ENCODE measurements around the gene CAPZB. TPM values are rescaled to one million over a fixed set of nuclear protein-coding genes. Genes with fewer than 3 reads are reported as not detected.

The CAPZB gene
- total and polyA plus RNA-seq, 5 experiments from 2014 or later: 268 to 592 (median 475) TPM

DNA sequence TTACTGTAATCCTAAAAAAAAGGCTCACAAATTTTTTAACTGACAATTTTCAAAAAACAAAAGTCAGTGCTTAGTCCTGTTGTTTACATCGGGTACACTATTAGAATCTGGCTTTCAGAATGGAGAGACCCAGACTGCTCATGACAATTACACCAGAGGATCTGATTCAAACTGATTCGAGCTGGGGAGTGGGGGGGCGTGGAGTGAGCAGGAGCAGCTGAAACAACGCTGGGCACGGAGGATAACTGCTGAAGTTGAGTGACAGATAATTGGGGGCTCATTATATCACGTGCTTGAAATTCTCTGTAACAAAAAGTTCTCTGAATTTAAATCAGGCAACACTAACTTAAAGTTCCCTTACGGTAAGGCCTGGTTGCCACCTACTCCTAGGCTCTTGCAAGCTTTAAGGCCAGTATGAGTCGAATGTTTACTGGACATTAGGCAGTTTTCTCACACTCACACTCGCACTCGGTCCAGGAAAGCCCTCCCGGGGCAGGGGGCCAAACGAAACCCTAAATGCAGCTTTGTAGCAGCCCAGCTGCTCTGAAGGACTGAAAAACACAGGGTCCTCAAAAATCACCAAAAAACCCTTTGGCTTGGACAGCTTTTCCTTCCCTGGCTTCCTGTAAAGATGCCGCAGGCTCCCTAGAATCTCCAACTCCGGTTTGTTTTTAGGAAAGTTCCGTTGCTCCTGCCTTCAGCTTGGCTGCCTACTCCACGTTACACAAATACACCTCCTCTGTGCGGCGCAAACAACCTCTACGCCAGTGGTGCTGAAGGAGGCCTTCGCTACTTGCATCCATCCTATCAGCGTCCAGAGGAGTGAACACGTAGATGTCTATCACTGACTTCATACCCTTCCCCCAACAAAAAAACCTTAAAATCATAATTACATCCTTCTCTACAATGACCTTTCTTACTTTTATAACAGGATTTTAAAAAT, 42.9 kb downstream of the CAPZB start:
- H3K27me3 Mint-ChIP-seq: no peaks in the 10 kb centered on the region
- H3K9me3 Mint-ChIP-seq: no peaks in the 10 kb centered on the region
- H3K36me3 Mint-ChIP-seq: peaks cover 0 to 41% (median 0%) of the 10 kb centered on the region in 3 donors
- H3K27ac Mint-ChIP-seq: peak overlapping the region; percentile 70 to 92 (median 84)
- peaks cover 57 to 95% (median 92%) of the 10 kb centered on the region in 4 donors for H3K4me1 Mint-ChIP-seq
- DNase-seq (no peak), ATAC-seq (no peak)
- POLR2A ChIA-PET: interaction anchor here (0.6 to 2.7 kb wide), 10 partner anchors 21 to 207 kb away, joined by 3 to 9 read pairs (median 6); partner anchors contain the start of gene CAPZB
- peak overlapping the region in 2 of 10 donors; percentile 18 to 69 for H3K4me3 Mint-ChIP-seq

DNA sequence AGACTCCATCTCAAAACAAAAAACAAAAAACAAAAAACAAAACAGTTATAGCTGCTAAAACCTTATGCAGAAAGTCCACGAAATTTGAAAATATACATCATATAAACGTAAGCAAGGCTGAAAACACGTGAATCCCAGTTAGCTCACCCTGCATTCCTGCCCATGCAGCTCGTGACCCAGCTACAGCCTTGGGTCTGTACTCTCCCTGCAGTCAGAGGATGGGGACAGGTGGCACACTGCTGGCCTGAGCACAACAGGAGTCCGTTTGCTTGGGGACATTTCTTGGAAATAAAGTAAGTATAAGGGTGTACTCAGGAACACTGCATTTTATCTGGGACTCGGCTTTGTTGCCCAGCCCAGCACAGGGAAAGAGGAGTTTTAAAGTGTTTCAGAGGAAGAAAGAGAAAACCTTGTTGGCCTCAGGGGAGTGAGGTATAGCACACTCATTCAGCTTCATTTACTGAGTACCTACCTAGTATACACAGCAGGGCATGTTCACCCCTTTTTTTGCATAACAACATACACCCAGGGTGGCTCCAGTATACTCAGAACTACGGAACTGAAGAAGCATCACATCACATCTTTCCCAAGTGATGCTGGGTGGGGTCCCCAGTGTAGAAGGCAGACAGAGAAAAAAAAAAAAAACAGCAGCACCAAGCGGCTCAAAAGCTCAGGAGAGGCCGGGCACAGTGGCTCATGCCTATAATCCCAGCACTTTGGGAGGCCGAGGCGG, 44.1 kb downstream of the CAPZB start:
- POLR2A ChIA-PET: interaction anchor here (0.6 to 2.2 kb wide), 10 partner anchors 7 to 210 kb away, joined by 3 to 13 read pairs (median 4); no protein-coding TSS in a partner anchor
- ATAC-seq (no peak), DNase-seq (peak in 1 of 10 donors; percentile 15)
- peaks cover 0 to 48% (median 0%) of the 10 kb centered on the region in 3 donors for H3K36me3 Mint-ChIP-seq
- no peaks in the 10 kb centered on the region for H3K27me3 Mint-ChIP-seq
- peak overlapping the region; percentile 20 to 93 (median 82) for H3K27ac Mint-ChIP-seq
- peaks cover 61 to 95% (median 94%) of the 10 kb centered on the region in 4 donors for H3K4me1 Mint-ChIP-seq
- H3K9me3 Mint-ChIP-seq: no peaks in the 10 kb centered on the region
- H3K4me3 Mint-ChIP-seq: peak overlapping the region in 6 of 10 donors; percentile 6 to 65 (median 32)

DNA sequence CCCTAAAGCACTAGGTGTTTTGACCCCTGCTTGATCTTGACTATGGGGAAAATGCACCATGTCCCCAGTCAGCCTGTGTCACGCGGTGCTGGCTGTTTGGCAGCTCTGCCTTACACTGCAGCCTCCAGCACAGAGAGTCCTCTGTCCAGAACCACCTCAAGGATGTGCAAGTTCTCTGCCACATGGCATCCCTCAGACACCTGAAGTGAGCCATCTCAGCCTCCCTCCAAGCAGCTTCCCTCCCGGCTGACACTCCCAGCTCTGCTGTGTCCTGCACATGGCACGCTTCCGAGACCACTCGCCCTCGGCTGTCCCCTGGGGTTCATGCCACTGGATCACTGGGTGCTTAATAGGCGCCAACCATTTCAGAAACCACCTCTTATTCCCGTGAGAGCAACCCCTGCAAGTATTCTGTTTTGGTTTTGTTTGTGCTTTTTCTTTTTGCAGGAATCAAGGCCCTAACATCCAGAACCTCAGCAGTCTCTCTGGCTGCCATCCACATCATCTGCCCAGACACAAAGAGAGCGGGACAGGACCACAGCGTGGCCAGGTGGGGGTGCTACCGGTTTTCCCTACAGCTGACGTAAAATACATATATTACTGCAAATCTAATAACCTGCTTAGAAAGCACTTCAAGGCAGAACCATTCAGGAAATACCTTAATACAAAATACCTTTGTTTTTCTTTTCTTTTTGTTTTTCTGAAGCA, 45.7 kb downstream of the CAPZB start:
- Mint-ChIP-seq H3K4me3 (peak overlapping the region in 9 of 10 donors; percentile 8 to 73 (median 56)), H3K27me3 (no peaks in the 10 kb centered on the region), H3K36me3 (peaks cover 0 to 50% (median 0%) of the 10 kb centered on the region in 3 donors), H3K4me1 (peaks cover 53 to 94% (median 93%) of the 10 kb centered on the region in 4 donors), H3K9me3 (no peaks in the 10 kb centered on the region), H3K27ac (peak overlapping the region; percentile 68 to 93 (median 88))
- ATAC-seq (peak; percentile 78 to 82), DNase-seq (peak; percentile 33 to 80 (median 50))
- POLR2A ChIA-PET: interaction anchor here (0.6 to 2.3 kb wide), 5 partner anchors 9 to 143 kb away, joined by 3 to 13 read pairs (median 4); no protein-coding TSS in a partner anchor

- ATAC-seq (peak in 1 of 2 donors; percentile 31), DNase-seq (no peak)
- Mint-ChIP-seq H3K27ac (peak overlapping the region; percentile 23 to 93 (median 84)), H3K4me3 (peak overlapping the region in 3 of 10 donors; percentile 7 to 50 (median 28)), H3K9me3 (no peaks in the 10 kb centered on the region), H3K4me1 (peaks cover 51 to 93% (median 91%) of the 10 kb centered on the region in 4 donors), H3K27me3 (no peaks in the 10 kb centered on the region), H3K36me3 (peaks cover 0 to 46% (median 0%) of the 10 kb centered on the region in 3 donors)
- POLR2A ChIA-PET: interaction anchor here (0.6 to 2.3 kb wide), 4 partner anchors 45 to 149 kb away, joined by 3 to 7 read pairs (median 4); no protein-coding TSS in a partner anchor
Observed at GRCh38 chr1:19438516-19439195, 46.7 kb downstream of the CAPZB start.

DNA sequence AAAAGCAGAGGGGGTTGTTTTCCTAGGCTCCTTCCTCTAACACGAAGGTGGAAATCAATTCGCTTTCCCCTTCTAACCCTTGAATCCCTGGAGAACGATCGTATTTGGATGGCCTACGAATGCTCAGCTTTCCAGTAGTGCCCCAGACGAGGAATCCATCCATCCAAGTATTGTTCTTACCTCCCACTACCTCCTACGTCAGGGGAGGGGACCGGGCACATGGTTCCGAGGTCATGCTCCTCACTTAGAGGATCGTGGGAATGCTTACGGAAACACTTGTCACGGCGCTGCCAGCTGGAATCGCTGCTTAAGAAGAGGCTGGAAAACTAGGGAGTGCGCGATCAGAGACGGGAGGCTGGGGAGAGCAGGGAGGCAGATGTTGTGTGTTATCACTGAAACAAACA, 47.4 kb downstream of the CAPZB start:
- Mint-ChIP-seq H3K4me3 (peak overlapping the region in 3 of 10 donors; percentile 14 to 30 (median 30)), H3K4me1 (peaks cover 57 to 95% (median 94%) of the 10 kb centered on the region in 4 donors), H3K36me3 (peaks cover 0 to 51% (median 0%) of the 10 kb centered on the region in 3 donors), H3K9me3 (no peaks in the 10 kb centered on the region), H3K27ac (peak overlapping the region; percentile 23 to 92 (median 80)), H3K27me3 (no peaks in the 10 kb centered on the region)
- POLR2A ChIA-PET: interaction anchor here (1.1 to 2.3 kb wide), 2 partner anchors 42 to 144 kb away, joined by 3 to 7 read pairs; no protein-coding TSS in a partner anchor
- no peak for DNase-seq
- ATAC-seq: no peak

DNA sequence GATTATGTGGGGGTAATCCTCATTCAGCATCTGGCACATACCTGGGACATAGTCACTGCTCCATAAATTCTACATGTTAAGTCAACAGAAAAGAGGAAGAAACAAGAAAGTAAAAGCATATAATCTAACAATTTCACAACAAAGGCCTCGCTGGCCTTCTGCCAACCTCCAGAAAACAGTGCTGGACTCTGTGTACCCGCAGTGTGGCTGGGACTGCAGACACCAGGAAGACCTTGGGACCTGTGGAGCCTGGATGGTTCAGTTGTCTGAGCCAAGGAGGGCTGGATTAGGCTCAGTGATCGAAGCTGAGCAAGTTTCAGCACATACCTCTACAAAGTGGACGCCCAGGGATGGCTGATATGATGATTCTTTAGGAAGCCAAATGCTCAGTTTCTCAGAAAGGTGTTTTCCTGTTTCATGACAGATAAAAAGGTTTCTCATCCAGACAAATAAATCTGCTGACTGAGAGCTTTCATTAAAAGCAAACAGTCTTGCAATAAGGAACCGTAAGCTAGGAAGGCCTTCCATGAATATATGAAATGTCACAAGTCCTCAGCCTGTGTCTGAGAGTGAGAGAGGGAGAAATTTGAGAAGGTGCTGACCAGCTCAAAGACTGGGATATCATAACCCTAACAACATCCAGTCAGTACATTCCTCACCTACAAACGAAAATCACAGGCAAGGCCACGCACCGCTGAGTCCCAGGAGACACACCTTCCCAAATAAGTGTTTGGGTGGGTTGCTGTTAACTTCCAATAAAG, 48.4 kb downstream of the CAPZB start:
- peaks cover 0 to 52% (median 0%) of the 10 kb centered on the region in 3 donors for H3K36me3 Mint-ChIP-seq
- DNase-seq (peak in 1 of 10 donors; percentile 27), ATAC-seq (no peak)
- POLR2A ChIA-PET: interaction anchor here (1.1 kb wide), 1 partner anchor 43 kb away, joined by 3 read pairs; no protein-coding TSS in a partner anchor
- H3K4me1 Mint-ChIP-seq: peaks cover 55 to 93% (median 92%) of the 10 kb centered on the region in 4 donors
- H3K27ac Mint-ChIP-seq: peak overlapping the region; percentile 23 to 92 (median 80)
- H3K27me3 Mint-ChIP-seq: no peaks in the 10 kb centered on the region
- no peaks in the 10 kb centered on the region for H3K9me3 Mint-ChIP-seq
- H3K4me3 Mint-ChIP-seq: peak overlapping the region in 8 of 10 donors; percentile 5 to 57 (median 32)

DNA sequence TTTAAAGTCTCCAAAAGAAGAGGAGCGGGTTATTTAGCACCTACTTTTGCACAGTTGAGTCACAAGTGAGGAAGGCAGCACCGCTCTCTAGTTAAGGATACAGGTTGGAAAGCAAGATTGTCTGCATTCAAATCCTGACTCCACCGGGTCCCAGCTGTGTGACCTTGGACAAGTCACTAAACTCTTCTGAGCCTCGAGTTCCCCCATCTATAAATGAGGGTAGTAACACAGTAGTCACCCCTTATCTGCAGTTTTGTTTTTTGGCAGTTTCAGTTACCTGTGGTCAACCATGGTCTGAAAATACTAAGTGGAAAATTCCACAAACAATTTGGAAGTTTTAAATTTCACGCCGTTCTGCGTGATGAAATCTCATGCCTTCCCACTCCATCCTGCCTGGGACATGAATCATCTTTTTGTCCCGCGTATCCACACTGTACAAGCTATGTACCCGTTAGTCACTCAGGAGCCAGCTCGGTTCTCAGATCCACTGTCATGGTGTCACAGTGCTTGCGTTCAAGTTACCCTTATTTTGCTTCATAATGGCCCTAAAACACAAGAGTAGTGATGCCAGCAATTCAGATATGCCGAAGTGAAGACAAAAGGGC, 49.4 kb downstream of the CAPZB start:
- POLR2A ChIA-PET: interaction anchor here (0.6 kb wide), 1 partner anchor 27 kb away, joined by 3 read pairs; no protein-coding TSS in a partner anchor
- Mint-ChIP-seq H3K27me3 (no peaks in the 10 kb centered on the region), H3K4me1 (peaks cover 51 to 94% (median 89%) of the 10 kb centered on the region in 4 donors), H3K4me3 (peak overlapping the region in 7 of 10 donors; percentile 26 to 44 (median 30)), H3K36me3 (peaks cover 0 to 55% (median 0%) of the 10 kb centered on the region in 3 donors), H3K9me3 (no peaks in the 10 kb centered on the region), H3K27ac (peak overlapping the region; percentile 19 to 92 (median 81))
- DNase-seq: peak in 1 of 10 donors; percentile 19
- ATAC-seq: no peak

- ATAC-seq (no peak), DNase-seq (peak in 1 of 10 donors; percentile 21)
- no peaks in the 10 kb centered on the region for H3K27me3 Mint-ChIP-seq
- H3K4me1 Mint-ChIP-seq: peaks cover 56 to 94% (median 89%) of the 10 kb centered on the region in 4 donors
- no peaks in the 10 kb centered on the region for H3K9me3 Mint-ChIP-seq
- peak overlapping the region; percentile 23 to 92 (median 81) for H3K27ac Mint-ChIP-seq
- POLR2A ChIA-PET: interaction anchor here (0.6 to 1.0 kb wide), 5 partner anchors 12 to 68 kb away, joined by 3 to 4 read pairs (median 3); no protein-coding TSS in a partner anchor
- H3K36me3 Mint-ChIP-seq: peaks cover 0 to 55% (median 0%) of the 10 kb centered on the region in 3 donors
- peak overlapping the region in 4 of 10 donors; percentile 18 to 29 (median 22) for H3K4me3 Mint-ChIP-seq
Observed at GRCh38 chr1:19435181-19435580, 50.2 kb downstream of the CAPZB start.

- ATAC-seq: no peak
- DNase-seq: no peak
- POLR2A ChIA-PET: interaction anchor here (0.6 kb wide), 1 partner anchor 8 kb away, joined by 3 read pairs; no protein-coding TSS in a partner anchor
- H3K9me3 Mint-ChIP-seq: no peaks in the 10 kb centered on the region
- H3K4me1 Mint-ChIP-seq: peaks cover 58 to 94% (median 90%) of the 10 kb centered on the region in 4 donors
- peak overlapping the region in 4 of 10 donors; percentile 12 to 43 (median 34) for H3K4me3 Mint-ChIP-seq
- H3K27me3 Mint-ChIP-seq: no peaks in the 10 kb centered on the region
- peaks cover 0 to 59% (median 0%) of the 10 kb centered on the region in 3 donors for H3K36me3 Mint-ChIP-seq
- H3K27ac Mint-ChIP-seq: peak overlapping the region; percentile 4 to 91 (median 70)
Observed at GRCh38 chr1:19433719-19433998, 51.7 kb downstream of the CAPZB start.

Data from naive thymus-derived CD8-positive, alpha-beta T cell (primary cell).